ENCODE results near the gene IDH1. TPM values are rescaled to one million over a fixed set of nuclear protein-coding genes. Genes with fewer than 3 reads are reported as not detected.

The IDH1 gene
- total RNA-seq, 1 donor from 2014 or later, result 363 TPM

DNA sequence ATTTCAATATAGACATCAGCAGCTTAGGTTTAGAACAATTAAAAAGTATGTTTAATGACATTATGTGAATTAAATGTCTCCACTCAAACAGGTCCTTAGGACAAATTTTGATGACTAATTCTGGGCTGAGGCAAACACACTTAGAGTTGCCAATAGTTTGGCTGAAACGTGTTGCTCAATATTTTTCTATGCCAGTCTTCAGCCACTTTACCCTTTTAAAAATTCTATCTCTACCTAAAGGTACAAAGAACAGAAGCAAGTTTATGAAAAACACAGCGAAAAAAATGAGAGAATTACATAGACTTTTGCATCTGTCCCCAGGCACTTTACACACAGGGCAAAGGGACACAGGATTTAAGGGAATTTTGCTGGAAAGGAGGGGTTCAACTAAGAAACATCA lies 4.5 kb downstream of the IDH1 start:
- DNase-seq (ENCODE audit: low read depth) (peak; percentile 65), FAIRE-seq (no peak)
- Histone ChIP-seq H3K4me3 (ENCODE audit: low read depth, low read length) (no peak overlapping the region), H3K36me3 (ENCODE audit: control insufficient read depth, insufficient read depth, low read length) (peaks cover 15% of the 10 kb centered on the region), H3K27me3 (ENCODE audit: control insufficient read depth, insufficient read depth, low read length) (no peaks in the 10 kb centered on the region)
- TF ChIP-seq, protein P1, sequence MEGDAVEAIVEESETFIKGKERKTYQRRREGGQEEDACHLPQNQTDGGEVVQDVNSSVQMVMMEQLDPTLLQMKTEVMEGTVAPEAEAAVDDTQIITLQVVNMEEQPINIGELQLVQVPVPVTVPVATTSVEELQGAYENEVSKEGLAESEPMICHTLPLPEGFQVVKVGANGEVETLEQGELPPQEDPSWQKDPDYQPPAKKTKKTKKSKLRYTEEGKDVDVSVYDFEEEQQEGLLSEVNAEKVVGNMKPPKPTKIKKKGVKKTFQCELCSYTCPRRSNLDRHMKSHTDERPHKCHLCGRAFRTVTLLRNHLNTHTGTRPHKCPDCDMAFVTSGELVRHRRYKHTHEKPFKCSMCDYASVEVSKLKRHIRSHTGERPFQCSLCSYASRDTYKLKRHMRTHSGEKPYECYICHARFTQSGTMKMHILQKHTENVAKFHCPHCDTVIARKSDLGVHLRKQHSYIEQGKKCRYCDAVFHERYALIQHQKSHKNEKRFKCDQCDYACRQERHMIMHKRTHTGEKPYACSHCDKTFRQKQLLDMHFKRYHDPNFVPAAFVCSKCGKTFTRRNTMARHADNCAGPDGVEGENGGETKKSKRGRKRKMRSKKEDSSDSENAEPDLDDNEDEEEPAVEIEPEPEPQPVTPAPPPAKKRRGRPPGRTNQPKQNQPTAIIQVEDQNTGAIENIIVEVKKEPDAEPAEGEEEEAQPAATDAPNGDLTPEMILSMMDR (IDR thresholded peaks at IDR 0.05; ENCODE audit: insufficient read depth, low read length, severe bottlenecking), result no peak

DNA sequence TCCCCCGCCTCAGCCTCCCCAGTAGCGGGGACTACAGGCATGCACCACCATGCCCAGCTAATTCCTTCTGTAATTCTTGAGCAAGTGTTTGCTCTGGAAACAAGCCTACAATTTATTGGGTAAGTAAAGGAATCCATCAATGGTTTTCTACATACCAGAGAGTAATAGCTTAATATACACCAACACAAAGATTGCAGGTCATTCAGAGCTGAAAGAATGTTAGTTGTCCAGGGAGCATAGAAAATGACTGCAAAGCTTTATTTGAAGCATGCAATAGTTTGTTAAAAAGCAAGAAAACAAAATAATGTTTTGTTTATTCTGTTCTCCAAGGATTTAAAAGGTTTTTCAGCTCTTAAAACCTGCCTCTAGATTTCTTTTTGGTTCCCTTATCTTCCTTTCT lies 5.6 kb downstream of the IDH1 start:
- H3K27me3 ChIP-seq (ENCODE audit: control insufficient read depth, insufficient read depth, low read length), result no peaks in the 10 kb centered on the region
- H3K4me3 ChIP-seq (ENCODE audit: low read depth, low read length), result no peak overlapping the region
- FAIRE-seq, result no peak
- DNase-seq (ENCODE audit: low read depth), result no peak
- TF ChIP-seq, protein P1 (IDR thresholded peaks at IDR 0.05; ENCODE audit: insufficient read depth, low read length, severe bottlenecking), result no peak
- H3K36me3 ChIP-seq (ENCODE audit: control insufficient read depth, insufficient read depth, low read length), result peaks cover 16% of the 10 kb centered on the region

DNA sequence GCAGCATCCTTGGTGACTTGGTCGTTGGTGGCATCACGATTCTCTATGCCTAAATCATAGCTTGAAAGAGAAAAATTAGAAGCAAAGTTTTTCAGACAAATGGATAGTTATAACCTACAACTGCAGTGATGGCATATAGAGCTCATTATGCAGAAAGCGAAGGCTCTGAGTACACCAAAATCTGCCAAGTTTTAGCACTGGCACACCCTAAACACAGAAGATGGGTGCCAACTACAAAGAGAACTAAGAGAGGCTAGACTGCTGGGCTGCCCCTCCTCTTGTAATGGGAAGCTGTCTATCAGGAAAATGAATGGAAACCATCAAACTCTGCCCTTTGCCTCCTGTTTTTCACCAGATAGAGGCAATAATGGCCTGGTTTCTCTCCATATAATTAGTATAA lies 6.3 kb downstream of the IDH1 start:
- FAIRE-seq, result no peak
- no peak for DNase-seq (ENCODE audit: low read depth)
- H3K4me3 ChIP-seq (ENCODE audit: low read depth, low read length), result no peak overlapping the region
- peaks cover 16% of the 10 kb centered on the region for H3K36me3 ChIP-seq (ENCODE audit: control insufficient read depth, insufficient read depth, low read length)
- TF ChIP-seq, protein P1 (IDR thresholded peaks at IDR 0.05; ENCODE audit: insufficient read depth, low read length, severe bottlenecking), result no peak
- no peaks in the 10 kb centered on the region for H3K27me3 ChIP-seq (ENCODE audit: control insufficient read depth, insufficient read depth, low read length)

DNA sequence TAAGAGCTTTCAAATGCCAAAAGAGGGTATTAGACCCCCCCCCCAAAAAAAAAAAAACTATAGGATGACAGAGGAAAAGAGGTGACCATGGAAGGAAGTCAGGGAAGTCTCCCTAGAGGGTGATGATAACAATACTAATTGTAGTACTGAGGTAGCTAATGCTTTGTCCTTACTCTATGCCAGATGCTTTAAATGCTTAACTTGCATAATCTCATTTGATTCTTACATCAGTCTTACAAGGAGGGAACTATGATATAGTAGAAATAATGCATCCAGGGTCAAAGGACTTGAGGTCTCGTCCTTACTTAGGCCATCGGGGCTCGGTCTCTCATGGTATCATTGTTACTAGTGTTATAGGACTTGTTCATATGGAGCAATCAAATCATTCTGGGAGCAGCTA lies 9.1 kb downstream of the IDH1 start:
- no peak for DNase-seq (ENCODE audit: low read depth)
- Histone ChIP-seq H3K27me3 (ENCODE audit: control insufficient read depth, insufficient read depth, low read length) (no peaks in the 10 kb centered on the region), H3K36me3 (ENCODE audit: control insufficient read depth, insufficient read depth, low read length) (peaks cover 17% of the 10 kb centered on the region), H3K4me3 (ENCODE audit: low read depth, low read length) (no peak overlapping the region)
- TF ChIP-seq, protein P1 (IDR thresholded peaks at IDR 0.05; ENCODE audit: insufficient read depth, low read length, severe bottlenecking), result no peak
- FAIRE-seq, result no peak

DNA sequence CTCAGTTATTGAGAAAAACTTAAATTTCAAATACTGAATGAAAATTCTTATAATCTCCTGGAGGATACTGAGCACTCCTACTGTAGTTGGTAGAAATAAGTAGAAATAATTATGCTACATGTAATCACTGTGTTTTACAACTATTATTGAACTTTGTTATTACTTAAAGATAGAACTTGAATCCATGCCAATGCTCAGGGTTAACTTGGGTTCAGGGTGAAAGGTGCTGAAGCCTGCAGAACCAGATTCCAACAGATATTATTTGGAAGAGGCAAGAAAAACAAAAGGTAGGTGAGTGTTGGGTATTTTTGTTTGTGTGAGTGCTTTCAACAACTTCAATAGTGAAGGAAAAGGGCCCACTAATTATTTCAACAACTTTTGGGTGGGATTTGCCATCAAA lies 10.4 kb downstream of the IDH1 start:
- TF ChIP-seq, protein P1 (IDR thresholded peaks at IDR 0.05; ENCODE audit: insufficient read depth, low read length, severe bottlenecking), result no peak
- Histone ChIP-seq H3K27me3 (ENCODE audit: control insufficient read depth, insufficient read depth, low read length) (no peaks in the 10 kb centered on the region), H3K4me3 (ENCODE audit: low read depth, low read length) (no peak overlapping the region), H3K36me3 (ENCODE audit: control insufficient read depth, insufficient read depth, low read length) (peaks cover 23% of the 10 kb centered on the region)
- no peak for DNase-seq (ENCODE audit: low read depth)
- FAIRE-seq, result no peak

DNA sequence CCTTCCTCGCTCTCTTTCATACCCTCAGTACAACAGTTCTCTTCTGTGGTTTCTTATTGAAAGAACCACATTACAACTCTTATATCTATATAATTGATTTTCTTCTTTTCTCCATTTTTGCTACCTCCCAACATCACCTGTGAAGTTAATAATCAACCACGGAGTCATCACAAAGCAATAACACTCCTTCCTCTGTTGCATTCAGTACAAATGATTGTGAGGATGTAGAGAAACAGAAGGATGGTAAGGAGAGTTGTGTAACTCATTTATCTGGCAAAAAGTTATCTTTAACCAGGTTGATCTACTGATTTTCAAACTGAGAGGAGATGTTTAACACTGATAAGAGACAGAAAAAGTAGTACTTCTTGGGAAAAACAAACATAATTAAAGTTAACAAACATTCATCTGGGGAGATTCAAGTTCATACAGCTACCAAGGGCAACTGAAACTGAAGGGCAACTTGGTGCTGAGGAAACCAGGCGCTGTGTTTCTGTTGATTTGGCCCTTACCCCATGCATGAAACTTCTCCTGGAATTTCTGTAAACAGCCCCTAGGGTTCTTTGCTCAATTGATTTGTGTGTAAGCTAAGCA lies 14.2 kb downstream of the IDH1 start:
- no peak for FAIRE-seq
- TF ChIP-seq, protein P1 (IDR thresholded peaks at IDR 0.05; ENCODE audit: insufficient read depth, low read length, severe bottlenecking), result no peak
- no peaks in the 10 kb centered on the region for H3K27me3 ChIP-seq (ENCODE audit: control insufficient read depth, insufficient read depth, low read length)
- no peak for DNase-seq (ENCODE audit: low read depth)
- peaks cover 15% of the 10 kb centered on the region for H3K36me3 ChIP-seq (ENCODE audit: control insufficient read depth, insufficient read depth, low read length)
- H3K4me3 ChIP-seq (ENCODE audit: low read depth, low read length), result no peak overlapping the region

All from bronchial epithelial cell (primary cell).